Uterus (tissue), 4 donors: ENCODE measurements around the gene LBHD2. TPM values are rescaled to one million over a fixed set of nuclear protein-coding genes. Genes with fewer than 3 reads are reported as not detected.

Source experiments
- DNase-seq, 2 donors: peaks; one replicate each; pipeline ENCODE4 v3.0.0-alpha.2; 2019 to 2020
- H3K27ac ChIP-seq, 2 donors: fragments of 200-600 bp; sonication (generic); 1 replicate in 1 of 2; 2 replicates in 1 of 2; pipeline ENCODE4 v1.5.1; 2016 to 2018
- H3K27me3 ChIP-seq, 2 donors: fragments of 200-600 bp; sonication (generic); one replicate each; pipeline ENCODE4 v1.5.1; 2018 to 2019; ENCODE audit warnings: control low read depth in 1 of 2
- H3K36me3 ChIP-seq, 2 donors: fragments of 200-600 bp; sonication (generic); one replicate each; pipeline ENCODE4 v1.5.1; 2019; ENCODE audit warnings: control low read depth in 1 of 2
- H3K4me1 ChIP-seq, 2 donors: fragments of 200-600 bp; sonication (generic); one replicate each; pipeline ENCODE4 v1.5.1; 2018 to 2019; ENCODE audit warnings: control low read depth in 1 of 2
- H3K4me3 ChIP-seq, 2 donors: fragments of 200-600 bp; sonication (generic); 1 replicate in 1 of 2; 2 replicates in 1 of 2; pipeline ENCODE4 v1.5.1; 2018 to 2019; ENCODE audit warnings: mild to moderate bottlenecking in 1 of 2
- H3K9me3 ChIP-seq, 2 donors: fragments of 200-600 bp; sonication (generic); one replicate each; pipeline ENCODE4 v1.5.1; 2019; ENCODE audit warnings: control low read depth in 1 of 2
- POLR2A ChIP-seq, 2 donors: fragments of 450-650 bp; IDR thresholded peaks; one replicate each; pipeline ENCODE4 v1.6.1; 2016; ENCODE audit warnings: antibody characterized with exemption in 2 of 2, mild to moderate bottlenecking in 1 of 2, moderate library complexity in 1 of 2
- intact Hi-C: fragments of 100-400 bp; cut with DNase I; formaldehyde crosslinking; loops from one replicate; pipeline ENCODE4 v1.15.1; 2023; ENCODE audit warnings: low total_unique reads
- total RNA-seq, 4 donors: library from RNA; depleted of rRNA in 3 of 4; stranded (reverse); fragments of >200 nt in 3 of 4; gene quantifications; one replicate each; pipeline versions ENCODE4 v1.1.0 to v1.2.4, GENCODE V29; 2014 to 2023
- TF ChIP-seq, protein P1 (sequence below), 4 experiments: fragments of 200-600 bp in 2 of 4; fragments of 450-650 bp in 2 of 4; sonication (generic) in 2 of 4; IDR thresholded peaks; one replicate each; pipeline ENCODE4 v1.5.1; 2016 to 2019; ENCODE audit warnings: antibody characterized with exemption in 4 of 4, mild to moderate bottlenecking in 2 of 4, moderate library complexity in 1 of 4
- donor health status: DM: yes; HTN: yes; CAD: no.

Gene LBHD2
- total RNA-seq, 4 donors from 2014 or later: not detected

- no peaks in the 10 kb centered on the region for H3K27me3 ChIP-seq
- H3K4me1 ChIP-seq: peaks cover 0 to 28% of the 10 kb centered on the region in 2 donors
- peak overlapping the region in 1 of 2 donors; percentile 30 for H3K4me3 ChIP-seq
- intact Hi-C loops: no loop called here
- TF ChIP-seq, protein P1, sequence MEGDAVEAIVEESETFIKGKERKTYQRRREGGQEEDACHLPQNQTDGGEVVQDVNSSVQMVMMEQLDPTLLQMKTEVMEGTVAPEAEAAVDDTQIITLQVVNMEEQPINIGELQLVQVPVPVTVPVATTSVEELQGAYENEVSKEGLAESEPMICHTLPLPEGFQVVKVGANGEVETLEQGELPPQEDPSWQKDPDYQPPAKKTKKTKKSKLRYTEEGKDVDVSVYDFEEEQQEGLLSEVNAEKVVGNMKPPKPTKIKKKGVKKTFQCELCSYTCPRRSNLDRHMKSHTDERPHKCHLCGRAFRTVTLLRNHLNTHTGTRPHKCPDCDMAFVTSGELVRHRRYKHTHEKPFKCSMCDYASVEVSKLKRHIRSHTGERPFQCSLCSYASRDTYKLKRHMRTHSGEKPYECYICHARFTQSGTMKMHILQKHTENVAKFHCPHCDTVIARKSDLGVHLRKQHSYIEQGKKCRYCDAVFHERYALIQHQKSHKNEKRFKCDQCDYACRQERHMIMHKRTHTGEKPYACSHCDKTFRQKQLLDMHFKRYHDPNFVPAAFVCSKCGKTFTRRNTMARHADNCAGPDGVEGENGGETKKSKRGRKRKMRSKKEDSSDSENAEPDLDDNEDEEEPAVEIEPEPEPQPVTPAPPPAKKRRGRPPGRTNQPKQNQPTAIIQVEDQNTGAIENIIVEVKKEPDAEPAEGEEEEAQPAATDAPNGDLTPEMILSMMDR (IDR thresholded peaks at IDR 0.05): peak in 3 of 4 experiments; percentile 32 to 75 (median 34)
- TF ChIP-seq POLR2A (IDR thresholded peaks at IDR 0.05): peak in 1 of 2 donors; percentile 21
- H3K36me3 ChIP-seq: no peaks in the 10 kb centered on the region
- H3K9me3 ChIP-seq: no peaks in the 10 kb centered on the region
- DNase-seq: peak; percentile 48 to 60
- H3K27ac ChIP-seq: peak overlapping the region; percentile 65 to 72
Measured at GRCh38 chr14:103126873-103127304, 42.9 kb downstream of the LBHD2 start.

DNA sequence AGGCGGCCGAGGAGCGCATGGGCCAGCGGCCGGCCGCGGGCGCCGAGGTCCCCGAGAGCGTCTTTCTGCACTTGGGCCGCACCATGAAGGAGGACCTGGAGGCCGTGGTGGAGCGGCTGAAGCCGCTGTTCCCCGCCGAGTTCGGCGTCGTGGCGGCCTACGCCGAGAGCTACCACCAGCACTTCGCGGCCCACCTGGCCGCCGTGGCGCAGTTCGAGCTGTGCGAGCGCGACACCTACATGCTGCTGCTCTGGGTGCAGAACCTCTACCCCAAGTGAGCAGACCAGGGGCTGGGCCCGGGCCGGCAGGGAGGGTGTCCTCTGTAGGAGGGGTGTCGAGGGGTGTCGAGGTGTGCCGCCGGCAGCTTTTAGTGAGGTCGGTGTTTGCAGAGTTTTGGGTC, 43.3 kb downstream of the LBHD2 start:
- H3K27me3 ChIP-seq: no peaks in the 10 kb centered on the region
- peak in 1 of 2 donors; percentile 27 for DNase-seq
- intact Hi-C loops: no loop called here
- peak overlapping the region; percentile 47 to 65 for H3K27ac ChIP-seq
- H3K9me3 ChIP-seq: no peaks in the 10 kb centered on the region
- no peak for TF ChIP-seq POLR2A (IDR thresholded peaks at IDR 0.05)
- TF ChIP-seq, protein P1 (IDR thresholded peaks at IDR 0.05): no peak
- H3K4me1 ChIP-seq: peaks cover 0 to 23% of the 10 kb centered on the region in 2 donors
- H3K36me3 ChIP-seq: no peaks in the 10 kb centered on the region
- H3K4me3 ChIP-seq: no peak overlapping the region

- Histone ChIP-seq H3K27me3 (no peaks in the 10 kb centered on the region), H3K36me3 (no peaks in the 10 kb centered on the region), H3K4me3 (no peak overlapping the region), H3K27ac (peak overlapping the region; percentile 28 to 47), H3K4me1 (peaks cover 0 to 23% of the 10 kb centered on the region in 2 donors), H3K9me3 (no peaks in the 10 kb centered on the region)
- intact Hi-C loops: no loop called here
- TF ChIP-seq POLR2A (IDR thresholded peaks at IDR 0.05): no peak
- TF ChIP-seq, protein P1 (IDR thresholded peaks at IDR 0.05): no peak
- peak in 1 of 2 donors; percentile 20 for DNase-seq
Measured at GRCh38 chr14:103127861-103128598, 44.0 kb downstream of the LBHD2 start.

- TF ChIP-seq POLR2A (IDR thresholded peaks at IDR 0.05): no peak
- TF ChIP-seq, protein P1 (IDR thresholded peaks at IDR 0.05): no peak
- intact Hi-C loops: no loop called here
- H3K4me3 ChIP-seq: no peak overlapping the region
- H3K4me1 ChIP-seq: peaks cover 0 to 23% of the 10 kb centered on the region in 2 donors
- H3K27ac ChIP-seq: peak overlapping the region; percentile 28 to 47
- DNase-seq: peak; percentile 19 to 27
- no peaks in the 10 kb centered on the region for H3K27me3 ChIP-seq
- no peaks in the 10 kb centered on the region for H3K9me3 ChIP-seq
- H3K36me3 ChIP-seq: no peaks in the 10 kb centered on the region
Measured at GRCh38 chr14:103128631-103129300, 44.8 kb downstream of the LBHD2 start.
